LNCaP clone FGC (cell line): ENCODE results near the gene CCSER1.

Experiments used
- DNase-seq: peaks from one replicate; pipeline ENCODE4 v3.0.0-alpha.2; 2011; ENCODE audit warnings: low read depth
- H3K4me3 ChIP-seq: 2 replicates; pipeline ENCODE4 v1.5.1; 2011; ENCODE audit warnings: mild to moderate bottlenecking, low read depth, low read length, control low read depth
- CTCF ChIP-seq: IDR thresholded peaks from 2 replicates; pipeline ENCODE4 v1.5.1; 2012; ENCODE audit warnings: mild to moderate bottlenecking; ENCODE audit not compliant: control insufficient read depth, insufficient read depth; ENCODE audit errors: extremely low read depth

Gene CCSER1

DNA sequence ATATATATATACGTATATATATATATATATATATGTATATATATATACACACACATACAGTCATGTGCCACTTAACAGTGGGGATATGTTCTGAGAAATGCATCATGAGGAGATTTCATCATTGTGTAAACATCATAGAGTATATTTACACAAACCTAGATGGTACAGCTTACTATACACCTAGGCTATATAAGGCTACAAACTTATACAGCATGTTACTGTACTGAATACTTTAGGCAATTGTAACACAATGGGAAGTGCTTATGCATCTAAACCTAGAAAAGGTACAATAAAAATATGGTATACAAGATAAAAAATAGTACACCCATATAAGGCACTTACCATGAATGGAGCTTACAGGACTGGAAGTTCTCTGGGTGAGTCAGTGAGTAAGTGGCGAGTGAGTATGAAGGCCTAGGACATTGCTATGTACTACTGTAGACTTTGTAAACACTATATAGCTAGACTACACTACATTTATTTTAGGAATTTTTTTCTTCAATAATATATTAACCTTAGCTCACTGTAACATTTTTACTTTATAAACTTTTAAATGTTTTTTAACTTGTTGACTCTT is 13.2 kb upstream of the CCSER1 start:
- peak; percentile 45 for DNase-seq
- no peak for TF ChIP-seq CTCF

GRCh38 chr4:90118527-90119195 is 8.5 kb upstream of the CCSER1 start:
- no peak overlapping the region for H3K4me3 ChIP-seq
- no peak for TF ChIP-seq CTCF
- no peak for DNase-seq

More for the DNA sequence above, 13.2 kb upstream of the CCSER1 start:
- H3K4me3 ChIP-seq: no peak overlapping the region

DNA sequence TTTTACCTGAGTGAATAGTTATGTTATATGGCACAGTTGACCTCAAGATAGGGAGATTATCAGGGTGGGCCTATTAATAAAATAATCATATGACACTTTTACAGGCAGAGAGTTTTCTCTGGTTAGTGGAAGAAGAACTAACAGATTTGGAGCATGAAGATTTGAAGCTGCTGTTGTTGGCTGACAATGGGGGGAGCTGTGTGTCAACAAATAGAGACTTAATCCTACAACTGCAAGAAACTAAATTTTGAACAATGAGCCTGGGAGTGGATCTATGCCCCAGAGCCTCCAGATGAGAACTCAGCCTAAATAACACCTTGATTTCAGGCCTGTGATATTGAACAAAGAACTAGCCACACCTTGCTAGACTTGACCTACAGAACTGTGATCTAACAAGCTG is 7.2 kb upstream of the CCSER1 start:
- no peak for DNase-seq
- TF ChIP-seq CTCF: no peak
- no peak overlapping the region for H3K4me3 ChIP-seq

DNA sequence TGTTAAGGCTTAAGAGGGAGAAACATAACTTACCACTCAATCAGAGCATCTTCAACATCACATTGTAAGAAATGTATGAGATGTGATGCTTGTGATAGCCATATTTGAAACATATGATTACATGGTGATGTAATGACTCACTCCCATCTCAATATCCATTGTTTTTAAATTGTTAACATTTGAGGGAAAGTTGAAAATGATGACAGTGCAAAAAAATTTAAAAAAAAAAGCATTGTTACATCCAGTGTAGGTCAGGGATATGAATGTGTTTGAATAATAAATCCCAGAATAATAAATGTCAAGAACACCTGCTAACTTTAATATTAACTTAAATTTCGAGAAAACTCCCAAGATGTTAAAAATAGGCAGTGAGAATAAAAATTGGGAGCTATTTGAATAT is 6.4 kb upstream of the CCSER1 start:
- no peak for TF ChIP-seq CTCF
- DNase-seq: no peak
- no peak overlapping the region for H3K4me3 ChIP-seq

- no peak overlapping the region for H3K4me3 ChIP-seq
- no peak for DNase-seq
- TF ChIP-seq CTCF: no peak
Observed at GRCh38 chr4:90121676-90122354, 5.4 kb upstream of the CCSER1 start.

- no peak for TF ChIP-seq CTCF
- DNase-seq: no peak
- no peak overlapping the region for H3K4me3 ChIP-seq
Observed at GRCh38 chr4:90122355-90122748, 4.8 kb upstream of the CCSER1 start.
